ENCODE data around the gene TTC39B.

Gene TTC39B

GRCh38 chr9:15206903-15207696 is 99.9 kb downstream of the TTC39B start:
- no peak overlapping the region for H3K4me3 ChIP-seq (ENCODE audit: low read depth, low read length)
- TF ChIP-seq CTCF (IDR thresholded peaks at IDR 0.05; ENCODE audit: insufficient read depth, low read depth, low read length, missing control alignments), result no peak

GRCh38 chr9:15205632-15206420 is 101.2 kb downstream of the TTC39B start:
- no peak overlapping the region for H3K4me3 ChIP-seq (ENCODE audit: low read depth, low read length)
- no peak for TF ChIP-seq CTCF (IDR thresholded peaks at IDR 0.05; ENCODE audit: insufficient read depth, low read depth, low read length, missing control alignments)
- DNase-seq (ENCODE audit: low read depth), result no peak

More at GRCh38 chr9:15206903-15207696, 99.9 kb downstream of the TTC39B start:
- no peak for DNase-seq (ENCODE audit: low read depth)

- no peak for TF ChIP-seq CTCF (IDR thresholded peaks at IDR 0.05; ENCODE audit: insufficient read depth, low read depth, low read length, missing control alignments)
- no peak for DNase-seq (ENCODE audit: low read depth)
- H3K4me3 ChIP-seq (ENCODE audit: low read depth, low read length), result no peak overlapping the region
These were observed 103.4 kb downstream of the TTC39B start for GRCh38 chr9:15203581-15203980.

GRCh38 chr9:15200111-15200510 is 106.9 kb downstream of the TTC39B start:
- no peak for DNase-seq (ENCODE audit: low read depth)
- TF ChIP-seq CTCF (IDR thresholded peaks at IDR 0.05; ENCODE audit: insufficient read depth, low read depth, low read length, missing control alignments), result no peak
- H3K4me3 ChIP-seq (ENCODE audit: low read depth, low read length), result no peak overlapping the region

GRCh38 chr9:15192856-15193255 is 114.2 kb downstream of the TTC39B start:
- no peak for DNase-seq (ENCODE audit: low read depth)
- H3K4me3 ChIP-seq (ENCODE audit: low read depth, low read length), result no peak overlapping the region
- TF ChIP-seq CTCF (IDR thresholded peaks at IDR 0.05; ENCODE audit: insufficient read depth, low read depth, low read length, missing control alignments), result no peak

- TF ChIP-seq CTCF (IDR thresholded peaks at IDR 0.05; ENCODE audit: insufficient read depth, low read depth, low read length, missing control alignments), result no peak
- no peak overlapping the region for H3K4me3 ChIP-seq (ENCODE audit: low read depth, low read length)
These were observed 115.6 kb downstream of the TTC39B start for GRCh38 chr9:15191378-15191777.

More at GRCh38 chr9:15191378-15191777, 115.6 kb downstream of the TTC39B start:
- DNase-seq (ENCODE audit: low read depth), result peak; percentile 9
